AG04449 (cell line): Measurements from ENCODE around the gene SAV1.
"Not testable (repeated sequence)": the region's sequence is repeated elsewhere in the genome, so short reads cannot be mapped to it uniquely, and the experiment has no call there.

Experiments
- CTCF ChIA-PET: fragments of 350-600 bp; formaldehyde crosslinking; extraction: SDS; loops from one replicate; lab custom pipeline; 2021; ENCODE audit warnings: antibody characterized with exemption; lab: Yijun Ruan, JAX
- POLR2A ChIA-PET: fragments of 400-600, 350-600 bp; formaldehyde crosslinking; extraction: SDS; loops from one replicate; lab custom pipeline; 2020; ENCODE audit warnings: antibody characterized with exemption, inconsistent platforms; lab: Yijun Ruan, JAX
- DNase-seq: peaks from one replicate; pipeline ENCODE4 v3.0.0-alpha.2; 2010; ENCODE audit warnings: low read depth, low spot score
- H3K4me3 ChIP-seq: 2 replicates; pipeline ENCODE4 v1.5.1; 2011; ENCODE audit warnings: low read depth, mild to moderate bottlenecking, control low read depth, low read length
- CTCF ChIP-seq: IDR thresholded peaks from one replicate; pipeline ENCODE4 v1.5.1; 2011; ENCODE audit warnings: mild to moderate bottlenecking, moderate library complexity, low read length, control low read depth, inconsistent platforms; ENCODE audit not compliant: insufficient read depth; ENCODE audit errors: missing control alignments

Gene SAV1

DNA sequence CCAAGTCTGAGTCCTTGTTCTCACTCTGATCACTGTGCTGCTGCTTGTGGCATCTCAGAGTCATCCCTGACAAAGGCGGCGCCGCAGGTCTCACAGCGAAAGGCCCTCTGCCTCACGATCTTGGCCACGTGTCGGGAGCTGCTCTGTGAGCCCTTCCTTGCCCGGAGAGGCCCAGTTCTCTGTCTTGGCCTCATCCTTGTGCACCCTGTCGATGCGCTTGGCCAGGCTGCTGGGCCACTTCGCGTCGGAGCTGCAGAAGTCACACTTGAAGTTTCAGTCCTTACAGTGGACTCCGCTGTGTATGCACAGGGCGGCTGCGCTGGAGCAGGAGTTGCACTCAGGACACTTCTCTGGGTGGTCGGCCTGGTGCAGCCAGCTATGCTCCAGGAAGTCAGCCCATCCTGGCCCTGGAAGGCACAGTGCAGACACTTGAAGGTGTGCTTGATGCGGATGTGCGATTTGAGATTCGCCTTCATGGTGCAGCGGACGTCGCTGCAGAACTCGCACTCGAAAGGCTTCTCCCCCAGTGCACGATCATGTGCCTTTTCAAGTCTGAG lies 36.4 kb upstream of the SAV1 start:
- TF ChIP-seq CTCF = no peak
- no peak overlapping the region for H3K4me3 ChIP-seq
- DNase-seq = no peak
- POLR2A ChIA-PET = no interaction called here
- CTCF ChIA-PET = interaction anchor here (1.3 to 2.4 kb wide), 2 partner anchors 10 to 25 kb away, joined by 3 to 17 read pairs; no protein-coding TSS in a partner anchor

DNA sequence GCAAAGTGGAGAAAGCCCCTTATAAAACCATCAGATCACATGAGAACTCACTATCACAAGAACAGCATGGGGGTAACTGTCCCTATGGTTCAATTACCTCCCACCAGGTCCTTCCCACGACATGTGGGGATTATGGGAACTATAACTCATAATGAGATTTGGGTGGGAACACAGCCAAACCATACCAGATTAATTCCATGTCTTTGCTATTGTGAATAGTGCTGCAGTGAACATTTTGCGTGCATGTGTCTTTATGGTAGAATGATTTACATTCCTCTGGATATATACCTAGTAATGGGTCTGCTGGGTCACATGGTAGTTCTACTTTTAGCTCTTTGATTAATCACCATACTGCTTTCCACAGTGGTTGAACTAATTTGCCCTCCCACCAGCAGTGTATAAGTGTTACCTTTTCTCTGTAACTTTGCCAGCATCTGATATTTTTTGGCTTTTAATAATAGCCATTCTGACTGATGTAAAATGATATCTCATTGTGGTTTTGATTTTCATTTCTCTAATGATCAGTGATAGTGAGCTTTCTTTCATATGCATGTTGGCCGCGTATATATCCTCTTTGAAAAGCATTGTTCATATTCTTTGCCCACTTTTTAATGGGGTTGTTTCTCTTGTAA lies 29.7 kb upstream of the SAV1 start:
- no peak for TF ChIP-seq CTCF
- no peak for DNase-seq
- POLR2A ChIA-PET = interaction anchor here (0.9 to 1.4 kb wide), 2 partner anchors 30 to 65 kb away, joined by 3 read pairs; partner anchors contain the start of gene SAV1
- CTCF ChIA-PET = interaction anchor here (2.1 kb wide), 1 partner anchor 16 kb away, joined by 15 read pairs; no protein-coding TSS in a partner anchor
- no peak overlapping the region for H3K4me3 ChIP-seq

DNA sequence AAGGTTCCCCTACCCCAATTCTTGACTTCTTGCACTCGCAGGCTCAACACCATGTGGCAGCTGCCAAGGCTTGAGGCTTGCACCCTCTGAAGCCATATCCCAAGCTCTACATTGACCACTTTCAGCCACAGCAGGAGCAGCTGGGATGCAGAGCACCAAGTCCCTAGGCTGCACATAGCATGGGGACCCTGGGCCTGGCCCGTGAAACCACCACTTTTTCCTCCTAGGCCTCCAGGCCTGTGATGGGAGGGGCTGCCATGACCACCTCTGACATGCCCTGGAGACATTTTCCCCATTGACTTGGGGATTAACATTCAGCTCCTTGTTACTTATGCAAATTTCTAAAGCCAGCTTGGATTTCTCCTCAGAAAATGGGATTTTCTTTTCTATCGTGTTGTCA lies 26.2 kb upstream of the SAV1 start:
- H3K4me3 ChIP-seq, DNase-seq, POLR2A ChIA-PET: not testable (repeated sequence)
- CTCF ChIA-PET = interaction anchor here (1.2 to 2.3 kb wide), 2 partner anchors 20 to 94 kb away, joined by 3 to 7 read pairs; no protein-coding TSS in a partner anchor

DNA sequence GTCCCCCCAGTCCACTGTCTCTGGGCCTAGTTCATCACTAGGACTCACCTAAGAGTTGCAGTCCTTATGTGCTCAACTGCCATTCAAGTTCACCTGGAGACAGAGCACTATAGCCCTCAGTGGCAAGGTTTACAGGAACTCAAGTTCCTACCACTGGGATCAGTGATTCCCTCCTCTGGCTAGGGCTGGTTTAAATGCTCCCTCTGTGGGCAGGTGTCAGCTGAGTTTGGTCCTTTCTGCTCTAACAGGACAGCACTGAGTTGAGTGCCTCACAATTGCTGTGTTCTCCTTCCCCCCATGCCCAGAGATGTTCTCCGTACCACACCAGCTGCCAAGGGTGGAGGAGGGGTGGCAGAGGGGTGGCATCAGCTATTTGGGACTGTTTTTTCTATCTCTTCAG lies 20.8 kb upstream of the SAV1 start:
- ChIA-PET CTCF (interaction anchor here (1.6 to 2.7 kb wide), 2 partner anchors 17 to 26 kb away, joined by 3 to 11 read pairs; no protein-coding TSS in a partner anchor), POLR2A (no interaction called here)
- H3K4me3 ChIP-seq = no peak overlapping the region
- DNase-seq = no peak
- no peak for TF ChIP-seq CTCF

DNA sequence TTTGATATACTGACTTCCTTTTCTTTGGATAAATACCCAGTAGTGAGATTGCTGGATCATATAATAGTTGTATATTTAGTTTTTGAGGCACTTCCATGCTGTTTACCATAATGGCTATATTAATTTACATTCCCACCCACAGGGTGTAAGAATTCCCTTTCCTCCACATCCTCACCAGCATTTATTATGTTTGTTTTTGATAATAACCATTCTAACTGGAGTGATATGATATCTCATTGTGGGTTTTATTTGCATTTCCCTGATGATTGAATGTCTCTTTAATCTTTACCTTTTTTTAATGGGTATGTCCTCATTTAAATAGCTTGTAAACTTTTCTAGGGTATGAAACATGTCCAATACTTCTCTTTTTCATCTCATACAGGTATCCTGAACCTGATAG lies 11.6 kb upstream of the SAV1 start:
- H3K4me3 ChIP-seq = no peak overlapping the region
- TF ChIP-seq CTCF = no peak
- POLR2A ChIA-PET = no interaction called here
- no peak for DNase-seq
- CTCF ChIA-PET = interaction anchor here (1.1 kb wide), 1 partner anchor 25 kb away, joined by 3 read pairs; no protein-coding TSS in a partner anchor

- ChIA-PET CTCF (interaction anchor here (0.9 to 2.6 kb wide), 5 partner anchors 21 to 358 kb away, joined by 3 to 11 read pairs (median 4); no protein-coding TSS in a partner anchor), POLR2A (interaction anchor here (3.0 kb wide), 1 partner anchor 10 kb away, joined by 12 read pairs; the partner anchor contains the start of gene SAV1)
- TF ChIP-seq CTCF = no peak
- no peak overlapping the region for H3K4me3 ChIP-seq
- DNase-seq = no peak
These were observed 10.1 kb upstream of the SAV1 start for GRCh38 chr14:50678163-50678562.
